Endothelial cell of umbilical vein (primary cell): Measurements from ENCODE around the gene CSNK2B. TPM values are rescaled to one million over a fixed set of nuclear protein-coding genes. Genes with fewer than 3 reads are reported as not detected.

Source experiments
- BruUV-seq: library from RNA; stranded (reverse); fragments of 400-500 nt; replicated peaks from 2 replicates; lab custom pipeline; 2021; lab: Mats Ljungman, UMichigan
- CTCF ChIA-PET: fragments of 300-600, 350-600 bp; sonication (Branson Sonifier 250); formaldehyde crosslinking; loops from one replicate; lab custom pipeline; 2021; ENCODE audit warnings: antibody characterized with exemption, inconsistent platforms; lab: Charles Lee
- POLR2A ChIA-PET: fragments of 300-600, 350-600 bp; sonication (Branson Sonifier 250); formaldehyde crosslinking; loops from one replicate; lab custom pipeline; 2021; ENCODE audit warnings: antibody characterized with exemption, inconsistent platforms; lab: Charles Lee
- DNase-seq: peaks from one replicate; pipeline ENCODE4 v3.0.0-alpha.2; 2011; ENCODE audit warnings: low read depth, low spot score
- FAIRE-seq: peaks from 2 replicates; lab custom pipeline; 2011; peaks lifted over from hg19 to GRCh38; lab: Jason Lieb, UNC
- H2AFZ ChIP-seq: 2 replicates; pipeline ENCODE4 v1.6.0; 2012; ENCODE audit warnings: low read depth, low read length, control low read depth, inconsistent platforms
- H3K27ac ChIP-seq: 2 replicates; pipeline ENCODE4 v1.5.1; 2011; ENCODE audit warnings: low read depth, mild to moderate bottlenecking, control low read depth, low read length, moderate library complexity; ENCODE audit not compliant: insufficient read depth
- H3K27me3 ChIP-seq, 2 experiments: 2 replicates each; pipeline versions ENCODE4 v1.6.0 to v1.6.1; 2011; ENCODE audit warnings: low read length in 2 of 2, mixed read lengths in 1 of 2; ENCODE audit not compliant: control insufficient read depth in 2 of 2, insufficient read depth in 2 of 2
- H3K36me3 ChIP-seq, 2 experiments: 2 replicates in 1 of 2; 3 replicates in 1 of 2; pipeline ENCODE4 v1.5.1; 2011; ENCODE audit warnings: low read length in 2 of 2, mild to moderate bottlenecking in 1 of 2, moderate library complexity in 1 of 2; ENCODE audit not compliant: control insufficient read depth in 2 of 2, insufficient read depth in 2 of 2; ENCODE audit errors: extremely low read depth in 1 of 2
- H3K4me1 ChIP-seq: 3 replicates; pipeline ENCODE4 v1.5.1; 2011; ENCODE audit warnings: mild to moderate bottlenecking, low read length; ENCODE audit not compliant: control insufficient read depth, insufficient read depth; ENCODE audit errors: extremely low read depth
- H3K4me2 ChIP-seq: 2 replicates; pipeline ENCODE4 v1.6.1; 2011; ENCODE audit warnings: low read length, control low read depth, mixed read lengths; ENCODE audit not compliant: insufficient read depth
- H3K4me3 ChIP-seq, 3 experiments: fragments of 200-600 bp in 1 of 3; sonication (generic), shearing (Covaris generic) in 1 of 3; replicated peaks in 1 of 3; 2 replicates each; pipeline ENCODE4 v1.5.1; 2011 to 2016; ENCODE audit warnings: control low read depth in 3 of 3, low read length in 3 of 3, mild to moderate bottlenecking in 2 of 3, inconsistent platforms in 1 of 3, low read depth in 1 of 3, moderate library complexity in 1 of 3; ENCODE audit not compliant: insufficient read depth in 1 of 3
- H3K79me2 ChIP-seq: 2 replicates; pipeline ENCODE4 v1.6.0; 2012; ENCODE audit warnings: low read length, inconsistent platforms; ENCODE audit not compliant: control insufficient read depth, insufficient read depth
- H3K9ac ChIP-seq: replicated peaks from 2 replicates; pipeline ENCODE3; 2011; ENCODE audit warnings: low read length, control low read depth; ENCODE audit not compliant: insufficient read depth; ENCODE audit errors: extremely low read depth
- H3K9me1 ChIP-seq: replicated peaks from 3 replicates; pipeline ENCODE4 v1.6.0; 2011; ENCODE audit warnings: mild to moderate bottlenecking, low read length; ENCODE audit not compliant: control insufficient read depth, insufficient read depth; ENCODE audit errors: extremely low read depth
- H3K9me3 ChIP-seq: replicated peaks from 2 replicates; pipeline ENCODE4 v1.5.1; 2012; ENCODE audit warnings: low read length, inconsistent platforms; ENCODE audit not compliant: control insufficient read depth, insufficient read depth
- H4K20me1 ChIP-seq: replicated peaks from 2 replicates; pipeline ENCODE3; 2011; ENCODE audit warnings: mild to moderate bottlenecking, low read length; ENCODE audit not compliant: control insufficient read depth, insufficient read depth; ENCODE audit errors: extremely low read depth
- MAX ChIP-seq: IDR thresholded peaks from 2 replicates; pipeline ENCODE4 v1.6.1; 2011; ENCODE audit not compliant: insufficient read depth, insufficient read length
- MYC ChIP-seq: IDR thresholded peaks from one replicate; pipeline ENCODE4 v1.6.1; 2011; ENCODE audit warnings: mild to moderate bottlenecking, low read depth, low read length
- dilution Hi-C: fragments of 300-500 bp; cut with MboI; formaldehyde crosslinking; loops from one replicate; pipeline ENCODE4 v1.15.0; 2019; ENCODE audit warnings: low sequenced_read_pairs; ENCODE audit not compliant: extremely low pct_ligation_motif_present
- intact Hi-C: fragments of 100-400 bp; cut with micrococcal nuclease; formaldehyde crosslinking; loops from one replicate; pipeline ENCODE4 v1.10.0; 2022
- polyA plus RNA-seq, 4 experiments: library from polyadenylated mRNA; depleted of rRNA in 3 of 4; stranded (reverse) in 3 of 4; unstranded in 1 of 4; fragments of >200 nt; gene quantifications; 2 replicates each; pipeline versions ENCODE4 v1.2.1 to v1.2.3, GENCODE V29; 2011 to 2012; ENCODE audit warnings: missing spikeins in 1 of 4
- total RNA-seq: library from RNA; stranded (reverse); gene quantifications from 2 replicates; pipeline ENCODE4 v1.2.3, GENCODE V29; 2021

CSNK2B gene
- total and polyA plus RNA-seq, 2 donors (not counting 3 experiments of a cell fraction or from before 2014, with no cell fraction given), result 159 to 206 TPM

- no peak for TF ChIP-seq MAX
- H3K27ac ChIP-seq, result no peak overlapping the region
- H3K9ac ChIP-seq, result no peak overlapping the region
- BruUV-seq, result no TSS peak
- no peaks in the 10 kb centered on the region for H4K20me1 ChIP-seq
- DNase-seq (no peak), FAIRE-seq (no peak)
- no peak overlapping the region for H3K4me3 ChIP-seq
- peaks cover 13% of the 10 kb centered on the region for H3K4me1 ChIP-seq
- H3K9me1 ChIP-seq, result no peaks in the 10 kb centered on the region
- dilution Hi-C loops, result no loop called here
- no peak overlapping the region for H2AFZ ChIP-seq
- H3K9me3 ChIP-seq, result no peaks in the 10 kb centered on the region
- H3K79me2 ChIP-seq, result peaks cover 66% of the 10 kb centered on the region
- H3K4me2 ChIP-seq, result no peak overlapping the region
- CTCF ChIA-PET, result no interaction called here
- peaks cover 36 to 48% of the 10 kb centered on the region in 2 experiments for H3K36me3 ChIP-seq
- intact Hi-C loops, result loop anchor here (5.0 kb wide), 1 partner anchor 132 kb away; no protein-coding TSS in a partner anchor
- no peaks in the 10 kb centered on the region for H3K27me3 ChIP-seq
- POLR2A ChIA-PET, result no interaction called here
Observed at GRCh38 chr6:31624070-31624469, 41.8 kb upstream of the CSNK2B start.

- no peak overlapping the region for H3K4me3 ChIP-seq
- no peaks in the 10 kb centered on the region for H3K9me1 ChIP-seq
- H3K27me3 ChIP-seq, result no peaks in the 10 kb centered on the region
- no peak for TF ChIP-seq MYC
- H3K4me1 ChIP-seq, result peaks cover 9% of the 10 kb centered on the region
- ChIA-PET CTCF (interaction anchor here (1.2 to 2.4 kb wide), 2 partner anchors 12 to 25 kb away, joined by 4 to 5 read pairs; partner anchors contain the start of gene BAG6), POLR2A (no interaction called here)
- H3K27ac ChIP-seq, result no peak overlapping the region
- H2AFZ ChIP-seq, result no peak overlapping the region
- H4K20me1 ChIP-seq, result no peaks in the 10 kb centered on the region
- H3K79me2 ChIP-seq, result peaks cover 58% of the 10 kb centered on the region
- H3K9me3 ChIP-seq, result no peaks in the 10 kb centered on the region
- no peak overlapping the region for H3K9ac ChIP-seq
- dilution Hi-C loops (no loop called here), intact Hi-C loops (no loop called here)
- BruUV-seq, result no TSS peak
- H3K4me2 ChIP-seq, result no peak overlapping the region
- DNase-seq, result no peak
- H3K36me3 ChIP-seq, result peaks cover 41 to 72% of the 10 kb centered on the region in 2 experiments
- no peak for FAIRE-seq
Observed at GRCh38 chr6:31626952-31627351, 38.9 kb upstream of the CSNK2B start.
